GM21528 (cell line): ENCODE results near the gene AKR7A2.

Experiments used
- ATAC-seq: cut with Tn5 transposase; IDR thresholded peaks from one replicate; pipeline ENCODE4 v1.9.1; 2021; ENCODE audit warnings: mild to moderate bottlenecking, moderate library complexity; ENCODE audit not compliant: unreplicated experiment, low FRiP score

AKR7A2 gene

DNA sequence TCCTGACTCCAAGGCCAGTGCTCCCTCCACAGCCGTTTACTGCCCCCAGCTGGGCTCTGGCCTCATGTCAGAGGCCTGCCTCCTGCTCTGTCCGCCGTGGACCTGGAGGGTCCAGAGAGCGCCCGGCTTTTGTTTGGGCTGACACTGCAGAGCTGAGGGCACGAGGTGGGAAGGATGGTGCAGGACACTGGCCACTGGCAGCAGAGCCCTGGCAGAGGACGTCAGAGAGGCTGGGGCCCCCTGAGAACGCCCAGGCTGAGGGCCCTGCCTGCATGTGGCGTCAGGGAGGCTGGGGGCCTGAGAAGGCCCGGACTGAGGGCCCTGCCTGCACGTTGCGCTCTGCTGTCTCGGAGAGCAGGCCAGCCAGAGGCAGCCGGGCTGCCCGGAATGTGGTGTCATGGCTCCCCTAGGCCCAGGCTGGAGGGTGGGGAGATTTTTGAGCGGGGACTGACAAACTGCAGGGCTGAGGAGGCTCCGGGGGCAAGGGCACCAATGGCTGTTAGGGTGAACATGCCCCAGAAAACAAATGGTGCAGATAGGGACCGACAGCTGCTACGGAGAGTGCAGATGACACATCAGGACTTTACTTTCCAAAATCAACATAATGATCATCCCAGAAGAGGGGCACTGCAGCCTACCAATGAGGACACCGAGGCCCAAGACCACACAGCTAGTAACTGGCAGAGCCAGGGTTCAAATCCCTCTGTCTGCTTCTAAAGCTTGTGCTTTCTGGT is 31.8 kb upstream of the AKR7A2 start:
- ATAC-seq, result no peak

DNA sequence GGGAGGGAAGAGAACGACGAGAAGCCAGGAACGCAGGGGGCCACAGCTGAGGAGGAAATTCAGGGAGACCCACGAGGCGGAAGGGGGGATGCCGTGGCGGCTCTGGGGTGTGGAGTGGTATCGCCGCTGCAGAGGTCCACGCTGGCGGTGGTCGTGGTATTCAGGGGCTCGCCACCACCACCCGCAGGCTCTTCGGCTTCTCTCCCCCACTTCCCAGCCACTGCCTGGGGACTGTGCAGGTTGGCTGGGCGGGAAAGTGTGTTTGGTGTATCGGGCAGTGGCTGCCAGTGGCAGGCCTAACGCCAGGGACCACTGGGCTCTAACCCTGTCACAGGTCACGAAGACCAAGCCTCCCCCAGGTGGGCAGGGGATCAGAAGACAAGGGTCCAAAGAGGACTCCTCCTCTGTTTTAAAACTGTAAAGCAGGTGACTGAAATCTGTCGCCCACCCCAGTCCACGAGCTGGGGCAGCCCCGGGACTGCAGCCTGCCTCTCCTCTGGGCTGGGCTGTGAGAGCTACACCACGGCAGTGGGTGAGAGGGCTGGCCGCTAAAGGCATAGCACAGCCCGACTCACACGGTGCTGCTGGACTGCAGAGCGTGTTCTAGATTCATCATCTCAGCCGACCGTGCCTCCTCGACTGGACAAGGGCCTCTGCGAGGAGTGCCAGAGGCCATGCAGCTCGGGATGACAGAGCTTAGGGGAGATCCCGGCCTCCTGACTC is 31.1 kb upstream of the AKR7A2 start:
- no peak for ATAC-seq

DNA sequence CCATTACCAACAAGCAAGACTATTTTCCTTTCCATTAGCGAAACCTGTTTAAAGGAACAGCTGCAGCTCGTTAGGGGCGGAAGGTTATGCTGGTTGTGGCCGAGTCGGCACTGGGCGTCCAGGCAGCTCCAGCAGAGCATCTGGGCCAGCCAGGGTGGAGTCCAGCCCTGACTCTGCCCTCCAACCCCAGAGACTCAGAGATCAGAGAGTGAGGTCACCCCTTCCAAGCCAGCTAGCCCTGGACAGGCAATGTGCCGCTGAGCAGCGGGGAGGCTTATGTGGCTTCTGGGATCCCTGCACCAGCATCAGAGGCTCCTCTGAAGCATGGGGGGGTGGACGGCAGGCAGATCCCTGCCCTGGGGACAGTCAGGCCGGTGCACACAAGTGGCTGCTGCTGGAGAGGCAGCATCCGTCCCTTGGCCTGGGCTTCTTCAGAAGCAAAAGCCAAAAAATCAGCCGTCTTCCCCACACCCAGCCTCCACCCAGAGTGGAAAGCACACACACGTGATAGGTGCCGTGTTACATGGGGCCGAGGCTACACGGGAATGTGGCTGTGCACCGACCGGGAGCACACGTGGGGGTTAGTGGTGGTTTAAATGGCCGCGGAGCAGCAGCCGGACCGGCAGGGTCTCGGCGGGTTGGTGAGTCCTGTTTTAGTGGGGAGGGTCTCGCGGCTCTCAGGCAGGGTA is 30.3 kb upstream of the AKR7A2 start:
- ATAC-seq, result no peak

DNA sequence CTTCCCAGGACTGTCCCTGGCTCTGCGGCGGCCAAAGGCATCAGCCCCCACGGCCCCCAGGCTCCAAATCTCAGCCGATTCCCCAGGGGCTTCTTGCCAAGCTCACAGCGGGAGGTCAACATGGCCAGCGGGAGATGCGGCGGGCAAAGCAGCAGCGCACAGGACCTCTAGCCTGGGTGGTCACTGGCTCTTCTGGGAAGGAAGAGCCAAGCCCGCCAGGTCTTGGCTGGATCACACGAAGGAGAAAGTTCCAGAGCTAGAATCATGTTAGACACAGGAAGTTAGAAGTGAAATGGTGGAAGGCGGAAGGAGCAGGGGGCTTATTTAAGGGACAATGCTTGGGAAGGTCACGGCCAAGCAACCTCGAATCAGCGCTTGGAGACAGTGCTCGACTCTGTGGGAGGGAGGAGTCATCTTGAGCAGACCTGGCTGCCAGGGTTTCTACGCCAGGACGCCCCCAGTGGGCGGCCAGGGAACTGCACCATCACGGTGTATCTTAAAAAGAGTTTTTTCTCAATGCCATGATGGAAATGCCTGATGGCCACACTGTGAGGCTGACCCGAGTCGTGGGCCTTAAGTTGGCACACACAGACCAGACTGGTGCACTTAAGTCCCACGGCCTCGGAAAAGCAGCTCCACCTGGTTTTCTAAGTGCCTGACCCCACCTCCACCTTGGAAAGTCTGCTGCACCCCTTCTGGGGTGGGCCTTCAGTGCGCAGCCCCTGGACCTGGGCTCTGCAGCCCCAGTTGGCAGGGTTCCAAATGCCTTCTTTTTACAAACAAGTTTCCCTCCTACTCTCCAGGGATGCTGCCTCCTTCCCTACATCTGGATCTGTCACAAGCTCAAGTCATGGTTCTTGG is 29.5 kb upstream of the AKR7A2 start:
- ATAC-seq, result no peak

DNA sequence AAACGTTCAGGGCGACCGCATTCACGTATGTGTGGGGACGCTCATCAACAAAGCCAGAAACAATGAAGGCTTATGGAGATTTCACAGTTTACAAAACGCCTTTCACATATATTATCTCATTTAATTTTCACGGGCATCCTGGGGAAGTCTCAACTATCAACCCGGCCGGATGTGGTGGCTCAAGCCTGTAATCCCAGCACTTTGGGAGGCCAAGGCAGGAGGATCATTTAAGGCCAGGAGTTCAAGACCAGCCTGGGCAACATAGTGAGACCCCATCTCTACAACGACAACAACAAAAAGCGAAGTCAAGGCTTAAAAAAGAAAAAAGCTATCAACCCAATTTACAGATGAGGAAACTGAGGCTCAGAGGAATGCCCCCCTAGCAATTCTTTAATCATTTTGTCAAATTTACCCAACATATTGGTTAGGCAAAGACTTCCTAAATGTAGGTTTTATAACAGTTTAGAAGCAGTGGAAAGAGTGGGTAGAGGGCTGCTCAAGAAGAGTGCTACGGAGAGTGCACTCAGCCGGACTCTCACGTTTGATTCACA is 28.5 kb upstream of the AKR7A2 start:
- ATAC-seq, result no peak

DNA sequence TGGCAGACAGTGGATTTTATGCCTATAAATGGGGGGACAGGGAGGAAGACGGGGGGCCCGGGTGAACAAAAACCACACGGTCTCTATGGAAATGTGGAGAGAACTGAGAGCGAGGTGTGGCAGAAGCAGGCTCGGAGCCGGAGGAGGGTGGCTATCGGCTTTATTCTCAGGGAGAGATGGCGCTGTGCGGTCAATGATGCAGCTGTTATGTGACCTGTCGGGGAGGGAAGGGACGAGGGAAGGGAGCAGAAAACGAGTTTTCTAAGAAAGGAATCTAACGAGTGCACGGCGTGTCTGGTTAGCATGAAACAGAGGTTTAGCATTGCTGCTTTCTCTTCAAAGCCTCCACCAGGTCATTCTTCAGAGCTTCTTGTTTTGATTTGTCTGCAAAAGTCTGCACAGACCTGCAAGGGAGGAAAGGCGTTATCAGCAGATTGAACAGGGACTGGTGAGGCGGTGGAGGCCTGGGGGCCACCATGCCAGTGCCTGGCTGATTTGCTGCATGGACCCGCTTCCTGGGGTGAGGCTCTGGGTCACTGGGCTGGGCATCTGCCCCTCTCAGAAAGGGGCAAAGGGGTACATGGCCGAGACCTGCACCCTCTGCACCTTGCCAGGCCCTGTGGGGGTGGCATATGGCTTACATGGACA is 27.4 kb upstream of the AKR7A2 start:
- no peak for ATAC-seq

DNA sequence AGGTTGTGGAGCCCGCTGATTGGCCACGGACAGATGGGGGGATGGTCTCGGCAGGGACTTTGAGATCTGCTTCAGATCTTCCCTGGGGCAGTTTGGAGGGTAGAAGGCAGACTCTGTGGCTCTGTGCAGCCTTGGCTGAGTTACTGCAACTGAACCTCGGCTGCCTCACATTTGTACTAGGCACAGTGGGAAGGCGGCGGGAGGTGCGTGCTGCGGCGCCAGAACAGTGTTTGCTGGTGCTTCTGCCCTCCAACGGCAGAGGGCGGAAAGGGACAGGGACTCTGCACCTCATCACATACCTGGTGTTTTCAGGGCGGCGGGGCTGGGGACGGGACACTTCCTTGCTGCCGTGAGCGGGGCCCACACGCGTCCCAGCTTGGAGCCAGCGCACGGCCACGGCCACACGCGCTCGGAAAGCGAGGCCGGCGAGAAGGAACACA is 26.4 kb upstream of the AKR7A2 start:
- ATAC-seq, result no peak

DNA sequence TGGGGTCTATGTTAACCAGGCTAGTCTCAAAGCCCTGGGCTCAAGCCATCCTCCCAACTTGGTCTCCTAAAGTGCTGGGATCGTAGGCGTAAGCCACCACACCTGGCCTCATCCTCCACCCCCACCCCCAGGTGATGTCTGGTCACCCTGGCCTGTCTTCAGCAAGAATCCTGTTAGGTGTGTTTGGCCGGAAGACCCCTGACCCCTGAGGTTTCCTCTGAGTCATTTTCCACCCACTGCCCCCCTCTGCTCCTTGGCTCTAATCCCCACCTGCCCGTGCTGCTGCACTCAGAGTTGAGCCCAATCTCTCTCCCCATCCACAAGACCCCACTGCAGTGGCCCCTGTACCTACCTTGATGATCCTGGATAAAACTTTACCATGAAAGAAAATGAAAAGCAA is 25.3 kb upstream of the AKR7A2 start:
- no peak for ATAC-seq

DNA sequence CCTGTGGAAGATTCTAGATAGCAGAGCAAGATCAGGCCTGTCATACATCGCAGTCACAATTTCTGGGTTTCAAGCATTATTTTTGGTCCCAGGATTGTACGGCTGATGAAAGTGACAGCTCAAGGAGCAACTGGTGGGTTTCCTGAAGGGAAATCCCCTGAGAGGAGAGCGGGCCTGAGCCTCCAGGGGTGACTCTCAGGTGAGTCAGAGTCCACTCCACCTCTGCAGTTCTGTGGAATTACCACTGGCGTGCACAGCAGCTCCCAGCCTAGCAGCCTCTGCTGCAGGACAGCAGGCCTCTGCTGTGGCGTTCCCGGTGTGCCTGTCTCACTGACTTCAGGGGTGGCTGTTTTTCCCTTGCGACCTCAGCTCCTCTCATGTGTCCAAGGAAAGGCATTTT is 24.6 kb upstream of the AKR7A2 start:
- no peak for ATAC-seq

DNA sequence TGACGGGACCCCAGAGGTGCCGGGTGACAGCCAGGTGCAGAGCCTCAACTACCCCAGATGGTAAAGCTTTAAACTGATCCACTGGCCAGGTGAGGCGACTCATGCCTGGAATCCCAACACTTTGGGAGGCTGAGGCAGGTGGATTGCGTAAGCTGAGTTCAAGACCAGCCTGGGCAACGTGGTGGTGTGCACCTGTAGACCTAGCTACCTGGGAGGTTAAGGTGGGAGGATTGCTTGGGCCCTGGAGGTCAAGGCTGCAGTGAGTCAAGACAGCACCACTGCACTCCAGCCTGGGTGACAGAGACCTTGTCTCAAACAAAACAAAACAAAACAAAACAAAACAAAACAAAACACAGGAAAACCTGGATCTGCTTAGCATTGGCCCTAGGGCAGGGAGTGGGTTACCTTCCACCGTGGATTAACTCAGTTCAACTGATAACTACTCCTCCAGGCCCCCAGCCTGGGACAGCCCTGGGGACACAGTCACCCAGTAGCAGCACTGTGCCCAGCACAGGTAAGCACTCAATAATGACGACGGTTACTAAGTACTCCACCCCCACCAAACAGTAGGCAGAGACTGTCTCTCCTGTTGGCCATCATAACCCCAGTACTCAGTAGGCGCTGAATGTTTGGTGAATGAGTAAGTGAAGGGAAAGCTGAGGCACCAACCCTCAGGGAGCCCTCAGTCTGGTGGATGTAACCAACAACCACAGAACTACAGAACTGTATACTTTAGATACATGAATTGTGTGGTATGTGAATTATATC is 21.8 kb upstream of the AKR7A2 start:
- ATAC-seq, result no peak

DNA sequence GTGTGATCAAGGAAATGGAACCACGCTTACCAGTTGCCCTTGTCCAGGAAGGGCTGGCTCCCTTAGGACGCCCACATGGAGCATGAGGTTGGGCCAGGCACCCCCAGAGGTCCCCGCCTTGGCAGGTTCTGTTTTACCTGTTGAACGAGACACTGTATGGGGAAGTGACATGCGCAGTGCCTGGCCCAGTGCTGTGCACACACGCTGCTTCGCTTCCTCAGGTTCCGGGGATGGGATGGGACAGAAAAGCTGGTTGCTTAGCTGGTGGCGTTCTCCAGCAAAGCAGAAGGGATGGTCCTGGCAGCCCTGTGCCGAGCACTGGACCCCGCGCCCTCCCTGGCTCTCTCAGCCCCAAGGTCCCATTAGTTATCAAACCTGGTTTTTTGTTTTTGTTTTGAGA is 20.9 kb upstream of the AKR7A2 start:
- ATAC-seq, result no peak

DNA sequence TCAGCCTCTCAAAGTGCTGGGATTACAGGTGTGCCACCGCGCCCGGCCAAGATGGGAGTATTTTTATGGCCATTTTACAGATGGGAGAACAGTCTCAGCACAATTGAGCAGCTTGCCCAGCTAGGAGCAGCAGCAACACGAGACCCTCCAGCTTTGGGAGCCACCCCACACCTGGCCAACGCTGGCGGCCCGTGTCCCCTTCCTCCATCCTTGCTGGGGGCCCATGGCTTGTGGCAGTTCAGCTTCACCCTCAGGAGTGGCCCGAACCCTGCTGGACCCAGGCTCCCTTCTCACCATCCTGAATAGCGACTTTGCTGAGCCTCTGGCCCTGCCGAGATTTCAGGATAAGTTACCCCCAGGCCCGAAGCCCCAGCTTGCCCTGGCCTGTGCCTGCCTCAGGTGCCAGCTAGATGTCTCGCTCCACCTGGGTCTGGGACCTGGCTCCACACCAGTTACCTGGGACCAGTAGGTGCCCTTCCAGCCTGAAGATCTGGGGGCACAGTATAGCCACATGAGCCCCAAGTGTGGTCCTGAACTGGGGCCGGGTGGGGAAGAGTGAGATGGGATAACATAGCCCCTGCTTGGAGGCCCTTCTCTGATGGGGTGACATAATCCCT is 19.4 kb upstream of the AKR7A2 start:
- ATAC-seq, result no peak

DNA sequence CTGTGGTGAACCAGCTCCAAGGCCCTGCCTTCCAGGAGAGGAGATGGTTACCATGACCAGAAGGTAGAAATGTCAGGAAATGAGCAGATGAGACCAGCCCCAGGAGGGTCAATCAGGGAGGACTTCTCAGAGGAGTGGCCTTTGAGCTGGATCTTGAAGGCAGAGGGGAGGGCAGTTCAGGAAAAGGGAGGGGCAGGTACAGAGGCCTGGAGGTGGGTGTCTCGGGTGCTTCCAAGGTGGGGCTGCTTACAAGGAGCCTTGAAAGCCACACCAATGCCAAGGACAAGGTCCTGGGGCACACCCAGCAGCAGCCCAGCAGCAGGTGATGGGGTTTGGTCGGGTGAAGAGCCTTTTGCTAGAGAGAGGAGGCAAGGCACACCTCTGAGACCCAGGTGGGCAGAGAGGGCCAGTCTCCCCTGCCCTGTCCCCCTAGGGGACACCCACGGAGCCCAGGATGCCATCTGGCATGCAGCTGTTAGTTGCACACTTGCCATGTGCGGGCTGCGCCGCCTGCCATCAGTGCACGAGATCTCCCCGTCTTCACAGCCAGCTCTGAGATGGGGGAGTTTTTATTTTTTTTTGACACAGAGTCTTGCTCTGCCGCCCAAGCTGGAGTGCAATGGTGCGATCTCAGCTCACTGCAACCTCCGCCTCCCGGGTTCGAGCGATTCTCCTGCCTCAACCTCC is 18.6 kb upstream of the AKR7A2 start:
- no peak for ATAC-seq

DNA sequence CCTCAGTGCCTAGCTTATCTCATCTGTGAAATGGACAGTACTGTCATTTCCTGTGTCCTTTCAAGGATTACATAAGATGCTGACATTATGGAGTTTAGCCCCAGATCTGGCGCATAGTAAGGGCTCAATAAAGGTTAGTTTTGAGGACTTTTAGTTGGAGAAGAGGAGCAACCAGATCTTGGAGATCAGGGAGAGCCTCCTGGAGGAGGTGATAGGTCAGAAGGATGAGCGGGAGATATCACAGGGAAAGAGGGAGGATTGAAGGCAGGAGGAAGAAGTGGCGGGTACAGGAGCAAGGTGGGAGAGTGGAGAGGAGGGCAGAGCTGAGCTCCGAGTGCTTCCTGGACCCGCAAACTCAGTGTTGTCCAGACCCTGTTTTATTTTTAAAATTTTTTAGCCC is 17.7 kb upstream of the AKR7A2 start:
- ATAC-seq, result no peak

DNA sequence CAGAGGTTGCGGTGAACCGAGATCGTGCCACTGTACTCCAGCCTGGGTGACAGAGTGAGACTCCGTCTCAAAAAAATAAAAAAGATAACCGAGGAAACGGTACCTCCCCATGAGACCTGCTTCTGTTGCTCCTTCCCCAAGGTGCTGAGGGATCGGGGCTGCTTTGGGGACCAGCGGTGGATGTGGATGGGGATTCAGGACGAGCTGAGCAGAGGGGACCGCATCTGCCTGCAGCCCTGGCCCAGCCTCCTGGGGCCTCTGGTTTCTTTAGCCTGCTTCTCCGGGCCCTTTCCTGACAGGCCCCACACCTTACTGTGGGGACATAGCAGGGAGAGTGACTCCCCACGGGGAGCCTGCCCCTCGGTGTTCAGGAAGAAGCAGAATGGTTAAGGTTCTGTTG is 17.2 kb upstream of the AKR7A2 start:
- ATAC-seq, result no peak

DNA sequence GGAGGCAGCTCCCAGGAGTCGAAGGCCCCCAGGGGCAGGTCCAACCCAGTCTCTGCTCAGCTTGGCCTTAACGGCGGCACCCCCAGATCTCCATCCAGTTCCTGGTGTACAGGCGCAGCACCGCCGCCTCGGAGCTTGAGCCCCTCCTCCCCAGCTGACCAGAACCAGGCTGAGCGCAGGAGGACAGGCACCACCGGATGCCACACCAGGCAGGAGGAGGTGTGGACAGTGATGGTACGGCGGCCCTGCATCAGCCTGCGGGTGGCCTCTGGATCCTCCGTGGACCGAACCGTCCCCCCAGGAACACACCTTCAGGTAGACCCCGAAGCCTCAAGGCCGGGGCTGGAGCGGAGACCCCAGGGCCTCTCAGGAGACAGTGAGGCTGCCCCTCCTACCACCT is 16.5 kb upstream of the AKR7A2 start:
- ATAC-seq, result no peak

DNA sequence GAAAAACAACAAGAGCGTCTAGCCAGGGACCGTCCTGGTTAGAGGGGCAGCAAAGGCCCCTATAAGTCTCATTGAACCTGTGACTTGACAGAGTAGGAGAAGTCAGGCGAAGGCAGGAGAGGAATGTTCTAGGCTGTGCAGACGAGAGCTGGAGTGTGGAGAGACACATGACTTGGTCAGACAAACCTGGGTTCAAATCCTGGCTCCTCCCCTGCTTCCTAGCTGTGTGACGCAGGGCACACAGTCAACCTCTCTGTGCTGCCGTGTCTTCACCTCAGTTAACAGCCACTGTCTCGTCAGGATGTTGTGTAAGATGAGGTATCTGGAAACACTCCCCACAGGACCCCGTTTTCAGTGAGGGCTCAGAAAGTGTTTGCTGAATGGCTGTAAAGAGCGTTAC is 15.8 kb upstream of the AKR7A2 start:
- no peak for ATAC-seq

DNA sequence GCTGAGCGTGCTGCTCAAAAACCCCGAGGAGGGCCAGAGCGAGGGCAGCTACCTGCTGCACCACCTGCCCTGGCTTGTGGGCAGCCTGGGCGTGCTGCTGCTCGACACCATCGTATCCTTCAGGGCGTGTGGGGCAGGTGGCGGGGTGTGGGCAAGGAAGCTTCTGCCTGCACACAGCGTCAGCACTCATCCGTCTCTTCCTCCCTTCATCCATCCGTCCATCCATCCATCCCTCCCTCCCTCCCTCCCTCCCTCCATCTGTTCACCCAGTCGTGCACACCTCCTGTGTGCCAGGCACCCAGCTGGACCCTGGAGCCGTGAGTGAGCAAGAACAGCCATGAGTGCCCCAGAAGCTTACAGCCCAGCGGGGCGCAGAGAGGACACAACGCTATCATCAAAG is 15.4 kb upstream of the AKR7A2 start:
- no peak for ATAC-seq
